ENCODE results near the gene PLXNC1.

The PLXNC1 gene

GRCh38 chr12:94147991-94148738, at the start of gene PLXNC1:
PLXNC1 (plus strand) TSS chr12:94148577; CDS start chr12:94148972, 395 bp downstream.
- DNase-seq: no peak

GRCh38 chr12:94099191-94099590, 49.2 kb upstream of the PLXNC1 start:
- DNase-seq: no peak

GRCh38 chr12:94099632-94100031, 48.7 kb upstream of the PLXNC1 start:
- no peak for DNase-seq

GRCh38 chr12:94100211-94100627, 48.2 kb upstream of the PLXNC1 start:
- DNase-seq: no peak

- DNase-seq: peak; percentile 44
Observed at GRCh38 chr12:94100990-94101737, 47.2 kb upstream of the PLXNC1 start.

- peak; percentile 69 for DNase-seq
Observed at GRCh38 chr12:94101738-94102660, 46.4 kb upstream of the PLXNC1 start.

- no peak for DNase-seq
Observed at GRCh38 chr12:94103986-94104385, 44.4 kb upstream of the PLXNC1 start.

- DNase-seq: no peak
Observed at GRCh38 chr12:94107910-94108309, 40.5 kb upstream of the PLXNC1 start.

- DNase-seq: no peak
Observed at GRCh38 chr12:94109160-94109559, 39.2 kb upstream of the PLXNC1 start.

- DNase-seq: no peak
Observed at GRCh38 chr12:94110258-94110657, 38.1 kb upstream of the PLXNC1 start.

GRCh38 chr12:94111302-94111701, 37.1 kb upstream of the PLXNC1 start:
- DNase-seq: no peak

GRCh38 chr12:94112121-94112520, 36.3 kb upstream of the PLXNC1 start:
- DNase-seq: no peak

- no peak for DNase-seq
Observed at GRCh38 chr12:94114166-94114565, 34.2 kb upstream of the PLXNC1 start.

GRCh38 chr12:94116191-94116590, 32.2 kb upstream of the PLXNC1 start:
- DNase-seq: no peak

- no peak for DNase-seq
Observed at GRCh38 chr12:94121886-94122285, 26.5 kb upstream of the PLXNC1 start.

GRCh38 chr12:94122591-94122990, 25.8 kb upstream of the PLXNC1 start:
- DNase-seq: no peak

GRCh38 chr12:94123127-94123526, 25.2 kb upstream of the PLXNC1 start:
- no peak for DNase-seq

- no peak for DNase-seq
Observed at GRCh38 chr12:94126067-94126466, 22.3 kb upstream of the PLXNC1 start.

- no peak for DNase-seq
Observed at GRCh38 chr12:94127239-94128131, 20.9 kb upstream of the PLXNC1 start.

- DNase-seq: no peak
Observed at GRCh38 chr12:94128280-94128679, 20.1 kb upstream of the PLXNC1 start.

GRCh38 chr12:94133964-94134795, 14.2 kb upstream of the PLXNC1 start:
- no peak for DNase-seq
